ENCODE measurements around the gene SPEN.

GRCh38 chr1:15915991-15916390 is 68.5 kb downstream of the SPEN start:
- TF ChIP-seq CTCF (IDR thresholded peaks at IDR 0.05): no peak
- no peak for TF ChIP-seq POLR2AphosphoS5 (IDR thresholded peaks at IDR 0.05)
